ENCODE data around the gene GAPDHS.

- TF ChIP-seq CTCF (conservative IDR thresholded peaks at IDR 0.05) (no peak), ZFX (IDR thresholded peaks at IDR 0.05) (no peak)
Measured at GRCh38 chr19:35534803-35535480, 1.7 kb downstream of the GAPDHS start.
